Skeletal muscle tissue (tissue), 4 donors: Measurements from ENCODE around the gene CDC16. TPM values are rescaled to one million over a fixed set of nuclear protein-coding genes. Genes with fewer than 3 reads are reported as not detected.
"Not testable (repeated sequence)": the region's sequence is repeated elsewhere in the genome, so short reads cannot be mapped to it uniquely, and the experiment has no call there.

Source experiments
- H3K27ac ChIP-seq: one replicate; pipeline ENCODE4 v1.7.0; 2013; ENCODE audit warnings: mild to moderate bottlenecking, low read depth, low read length, inconsistent platforms
- H3K27me3 ChIP-seq, 3 donors: one replicate each; pipeline ENCODE4 v1.7.0; 2013; ENCODE audit warnings: low read length in 3 of 3; ENCODE audit not compliant: control insufficient read depth in 3 of 3, insufficient read depth in 3 of 3
- H3K36me3 ChIP-seq, 3 donors: one replicate each; pipeline ENCODE4 v1.7.0; 2013; ENCODE audit warnings: low read length in 3 of 3; ENCODE audit not compliant: control insufficient read depth in 3 of 3, insufficient read depth in 3 of 3
- H3K4me1 ChIP-seq, 3 donors: one replicate each; pipeline ENCODE4 v1.7.0; 2013; ENCODE audit warnings: low read length in 3 of 3, mild to moderate bottlenecking in 3 of 3; ENCODE audit not compliant: control insufficient read depth in 3 of 3, insufficient read depth in 3 of 3
- H3K4me3 ChIP-seq, 3 donors: one replicate each; pipeline ENCODE4 v1.7.0; 2013; ENCODE audit warnings: low read length in 3 of 3
- H3K9ac ChIP-seq, 3 donors: one replicate each; pipeline ENCODE4 v1.7.0; 2013; ENCODE audit warnings: low read length in 3 of 3, mild to moderate bottlenecking in 3 of 3, moderate library complexity in 2 of 3, low read depth in 1 of 3
- H3K9me3 ChIP-seq, 3 donors: one replicate each; pipeline ENCODE4 v1.7.0; 2013; ENCODE audit warnings: low read length in 3 of 3; ENCODE audit not compliant: control insufficient read depth in 3 of 3
- total RNA-seq: library from RNA; depleted of rRNA; stranded (reverse); fragments of >200 nt; gene quantifications from one replicate; pipeline ENCODE4 v1.2.3, GENCODE V29; 2014
- donor health status: Osteomylitis.

Gene CDC16
- total RNA-seq, 1 donor from 2014 or later = 64.2 TPM

DNA sequence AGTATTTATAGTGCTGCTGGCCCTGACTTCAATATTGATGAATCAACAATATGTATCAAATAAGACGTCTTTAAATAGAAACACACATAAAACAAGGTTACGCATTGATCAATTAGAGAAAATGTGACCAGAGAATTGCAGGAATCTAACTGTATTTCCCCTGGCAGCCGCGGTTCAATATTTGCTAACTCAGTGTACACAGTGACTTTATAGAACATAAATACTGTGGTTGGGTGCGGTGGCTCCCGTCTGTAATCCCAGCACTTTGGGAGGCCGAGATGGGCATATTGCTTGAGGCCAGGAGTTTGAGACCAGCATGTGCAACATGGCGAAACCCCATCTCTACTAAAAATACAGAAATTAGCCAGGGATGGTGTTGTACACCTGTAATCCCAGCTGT is 23.9 kb downstream of the CDC16 start:
- Histone ChIP-seq H3K4me1 (peaks cover 0 to 17% (median 8%) of the 10 kb centered on the region in 3 donors), H3K36me3 (peaks cover 35 to 75% (median 72%) of the 10 kb centered on the region in 3 donors), H3K4me3 (no peak overlapping the region), H3K9me3 (no peaks in the 10 kb centered on the region), H3K9ac (no peak overlapping the region), H3K27ac (no peak overlapping the region), H3K27me3 (no peaks in the 10 kb centered on the region)

DNA sequence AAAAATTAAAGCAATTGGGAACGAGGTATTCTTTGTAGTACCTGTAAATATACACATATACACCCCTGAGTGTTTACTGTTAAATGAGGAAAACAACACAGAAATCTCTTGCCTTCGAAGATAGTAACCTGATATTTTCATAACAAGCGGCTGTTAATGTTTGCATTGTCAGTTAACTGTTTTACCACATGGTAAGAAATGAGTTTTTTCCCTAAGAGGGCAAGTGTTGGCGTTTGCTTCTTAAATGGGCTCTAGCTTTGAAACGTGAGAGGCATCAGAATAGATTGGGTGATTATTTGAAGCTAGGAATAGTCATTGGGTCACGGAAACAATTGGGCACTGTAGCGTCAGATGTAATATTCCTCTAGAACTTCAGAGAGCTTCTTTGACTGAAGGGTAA is 24.7 kb downstream of the CDC16 start:
- H3K27me3 ChIP-seq = no peaks in the 10 kb centered on the region
- H3K9me3 ChIP-seq = no peaks in the 10 kb centered on the region
- H3K36me3 ChIP-seq = peaks cover 38 to 76% (median 75%) of the 10 kb centered on the region in 3 donors
- peaks cover 0 to 17% (median 8%) of the 10 kb centered on the region in 3 donors for H3K4me1 ChIP-seq
- H3K4me3 ChIP-seq = no peak overlapping the region
- peak overlapping the region; percentile 64 for H3K27ac ChIP-seq
- no peak overlapping the region for H3K9ac ChIP-seq

- H3K36me3 ChIP-seq = peaks cover 36 to 81% (median 73%) of the 10 kb centered on the region in 3 donors
- H3K4me1 ChIP-seq = peaks cover 0 to 17% (median 8%) of the 10 kb centered on the region in 3 donors
- H3K27ac ChIP-seq = peak overlapping the region; percentile 64
- H3K9ac ChIP-seq = no peak overlapping the region
- H3K27me3 ChIP-seq = no peaks in the 10 kb centered on the region
- H3K9me3 ChIP-seq = no peaks in the 10 kb centered on the region
- H3K4me3 ChIP-seq = no peak overlapping the region
Measured at GRCh38 chr13:114259974-114260373, 25.3 kb downstream of the CDC16 start.

DNA sequence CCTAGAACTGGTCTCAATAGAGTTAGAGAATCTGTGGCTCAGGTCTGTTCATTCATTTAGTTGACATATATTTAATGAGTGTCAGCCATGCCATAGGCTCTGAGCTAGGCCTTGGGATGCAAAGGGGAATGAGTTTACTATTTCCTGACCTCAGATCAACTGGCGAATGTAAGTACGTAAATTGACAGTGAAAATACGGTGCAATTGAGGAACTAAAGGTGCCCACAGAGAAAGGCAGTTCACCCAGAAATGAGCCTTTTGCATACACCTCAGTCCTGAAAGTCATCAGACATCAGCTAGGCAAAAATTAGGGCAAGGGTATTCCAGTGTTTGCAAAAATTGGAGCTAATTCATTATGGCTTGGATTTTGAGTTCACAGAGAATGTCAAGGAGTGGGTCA is 26.1 kb downstream of the CDC16 start:
- Histone ChIP-seq H3K27me3 (no peaks in the 10 kb centered on the region), H3K4me1 (peaks cover 0 to 17% (median 8%) of the 10 kb centered on the region in 3 donors), H3K4me3 (no peak overlapping the region), H3K9ac (no peak overlapping the region), H3K27ac (peak overlapping the region; percentile 21), H3K36me3 (peaks cover 31 to 83% (median 73%) of the 10 kb centered on the region in 3 donors), H3K9me3 (no peaks in the 10 kb centered on the region)

DNA sequence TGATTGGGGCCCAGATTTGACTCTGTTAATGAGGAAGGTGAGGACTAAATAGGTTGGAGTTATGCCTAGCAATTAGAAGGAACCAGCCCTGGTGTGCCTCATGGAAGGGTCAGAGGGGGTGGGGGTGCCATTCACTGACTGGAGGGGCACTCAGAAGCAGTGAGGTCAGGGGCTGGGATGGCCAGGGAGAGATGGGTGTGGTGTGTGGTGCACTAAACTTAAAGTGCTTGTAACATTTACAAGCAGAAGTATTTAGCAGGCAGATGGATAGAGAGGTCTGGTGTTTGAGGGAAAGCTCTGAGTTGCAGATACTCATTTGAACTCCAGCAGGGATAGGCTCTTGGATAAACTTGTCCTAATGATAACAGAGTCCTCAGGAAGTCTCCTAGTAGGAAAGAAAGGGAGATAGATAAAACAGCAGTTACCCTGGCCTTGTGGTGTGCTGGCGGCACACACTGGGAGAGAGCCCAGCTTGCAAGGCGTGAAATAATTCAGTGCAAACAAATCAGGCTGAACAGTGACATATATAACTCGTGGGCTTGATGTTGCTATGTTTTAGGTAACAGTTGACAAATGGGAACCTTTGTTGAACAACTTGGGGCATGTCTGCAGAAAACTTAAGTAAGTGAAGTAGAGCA is 26.8 kb downstream of the CDC16 start:
- no peaks in the 10 kb centered on the region for H3K9me3 ChIP-seq
- H3K27ac ChIP-seq = peak overlapping the region; percentile 21
- H3K27me3 ChIP-seq = no peaks in the 10 kb centered on the region
- no peak overlapping the region for H3K9ac ChIP-seq
- peaks cover 0 to 17% (median 8%) of the 10 kb centered on the region in 3 donors for H3K4me1 ChIP-seq
- H3K36me3 ChIP-seq = peaks cover 34 to 82% (median 73%) of the 10 kb centered on the region in 3 donors
- no peak overlapping the region for H3K4me3 ChIP-seq

- no peak overlapping the region for H3K4me3 ChIP-seq
- no peaks in the 10 kb centered on the region for H3K27me3 ChIP-seq
- peaks cover 0 to 17% (median 8%) of the 10 kb centered on the region in 3 donors for H3K4me1 ChIP-seq
- H3K36me3 ChIP-seq = peaks cover 43 to 78% (median 74%) of the 10 kb centered on the region in 3 donors
- no peaks in the 10 kb centered on the region for H3K9me3 ChIP-seq
- no peak overlapping the region for H3K9ac ChIP-seq
- no peak overlapping the region for H3K27ac ChIP-seq
Measured at GRCh38 chr13:114263578-114263977, 28.9 kb downstream of the CDC16 start.

- H3K27me3 ChIP-seq, H3K9me3 ChIP-seq, H3K4me3 ChIP-seq, H3K27ac ChIP-seq, H3K9ac ChIP-seq: not testable (repeated sequence)
- peaks cover 0 to 17% (median 8%) of the 10 kb centered on the region in 3 donors for H3K4me1 ChIP-seq
- H3K36me3 ChIP-seq = peaks cover 47 to 80% (median 77%) of the 10 kb centered on the region in 3 donors
Measured at GRCh38 chr13:114264313-114264712, 29.6 kb downstream of the CDC16 start.

GRCh38 chr13:114264886-114265611 is 30.4 kb downstream of the CDC16 start:
- no peaks in the 10 kb centered on the region for H3K9me3 ChIP-seq
- H3K9ac ChIP-seq = no peak overlapping the region
- no peak overlapping the region for H3K4me3 ChIP-seq
- H3K27me3 ChIP-seq = no peaks in the 10 kb centered on the region
- H3K4me1 ChIP-seq = peaks cover 0 to 15% (median 6%) of the 10 kb centered on the region in 3 donors
- no peak overlapping the region for H3K27ac ChIP-seq
- H3K36me3 ChIP-seq = peaks cover 46 to 76% (median 74%) of the 10 kb centered on the region in 3 donors

GRCh38 chr13:114266241-114266640 is 31.5 kb downstream of the CDC16 start:
- no peak overlapping the region for H3K27ac ChIP-seq
- H3K9me3 ChIP-seq = no peaks in the 10 kb centered on the region
- no peak overlapping the region for H3K4me3 ChIP-seq
- H3K4me1 ChIP-seq = peaks cover 0 to 6% (median 3%) of the 10 kb centered on the region in 3 donors
- H3K27me3 ChIP-seq = no peaks in the 10 kb centered on the region
- no peak overlapping the region for H3K9ac ChIP-seq
- H3K36me3 ChIP-seq = peaks cover 39 to 71% (median 68%) of the 10 kb centered on the region in 3 donors
